Panc1 (cell line): Measurements from ENCODE around the gene CD58. TPM values are rescaled to one million over a fixed set of nuclear protein-coding genes. Genes with fewer than 3 reads are reported as not detected.

ENCODE experiments used
- ATAC-seq: fragments of 200-7000 bp; cut with Tn5 transposase; 2 replicates; pipeline ENCODE4 v1.9.1; 2020; ENCODE audit warnings: mild to moderate bottlenecking, moderate library complexity
- BruUV-seq: library from RNA; stranded (reverse); fragments of 400-500 nt; replicated peaks from 2 replicates; lab custom pipeline; 2021; lab: Mats Ljungman, UMichigan
- CTCF ChIA-PET: fragments of 300-600 bp; sonication (Branson Sonifier 250); formaldehyde crosslinking; loops from one replicate; lab custom pipeline; 2022; ENCODE audit warnings: antibody characterized with exemption; lab: Charles Lee
- POLR2A ChIA-PET: fragments of 300-600 bp; sonication (Branson Sonifier 250); formaldehyde crosslinking; loops from one replicate; lab custom pipeline; 2022; ENCODE audit warnings: antibody characterized with exemption; lab: Charles Lee
- DNase-seq: peaks from one replicate; pipeline ENCODE4 v3.0.0-alpha.2; 2010; ENCODE audit warnings: low read depth, low spot score
- H3K27ac ChIP-seq: 2 replicates; pipeline ENCODE4 v1.5.1; 2011; ENCODE audit warnings: mild to moderate bottlenecking, low read length, inconsistent platforms
- H3K27me3 ChIP-seq: fragments of 200-500 bp; sonication (Bioruptor generic); 2 replicates; pipeline ENCODE4 v1.6.0; 2014; ENCODE audit warnings: low read length, inconsistent platforms; ENCODE audit not compliant: control insufficient read depth, insufficient read depth
- H3K36me3 ChIP-seq: fragments of 200-500 bp; sonication (Bioruptor generic); 2 replicates; pipeline ENCODE4 v1.5.1; 2014; ENCODE audit warnings: inconsistent platforms, mild to moderate bottlenecking, low read length, moderate library complexity; ENCODE audit not compliant: control insufficient read depth, insufficient read depth
- H3K4me1 ChIP-seq: 2 replicates; pipeline ENCODE4 v1.5.1; 2011; ENCODE audit warnings: inconsistent platforms, mild to moderate bottlenecking, low read length, moderate library complexity; ENCODE audit not compliant: control insufficient read depth, insufficient read depth
- H3K4me3 ChIP-seq, 2 experiments: 2 replicates each; pipeline ENCODE4 v1.5.1; 2011 to 2012; ENCODE audit warnings: low read depth in 2 of 2, low read length in 2 of 2, mild to moderate bottlenecking in 2 of 2, inconsistent platforms in 1 of 2, moderate library complexity in 1 of 2
- H3K9me3 ChIP-seq: fragments of 200-500 bp; sonication (Bioruptor generic); 2 replicates; pipeline ENCODE4 v1.5.1; 2014; ENCODE audit warnings: low read depth, mild to moderate bottlenecking, inconsistent platforms, low read length, moderate library complexity; ENCODE audit not compliant: control insufficient read depth, insufficient read depth
- POLR2AphosphoS5 ChIP-seq: IDR thresholded peaks from 2 replicates; pipeline ENCODE4 v1.6.1; 2012; ENCODE audit warnings: mild to moderate bottlenecking, low read depth, low read length, moderate library complexity
- SIN3A ChIP-seq: IDR thresholded peaks from 2 replicates; pipeline ENCODE4 v1.6.1; 2012; ENCODE audit warnings: low read depth, mild to moderate bottlenecking, low read length, moderate library complexity, borderline replicate concordance; ENCODE audit not compliant: insufficient read depth
- TCF7L2 ChIP-seq: IDR thresholded peaks from 2 replicates; pipeline ENCODE4 v1.6.1; 2011; ENCODE audit warnings: mild to moderate bottlenecking, low read depth, low read length, inconsistent platforms
- in situ Hi-C: cut with HindIII; loops from 2 replicates; pipeline ENCODE4 v1.10.0; 2016; ENCODE audit warnings: low sequenced_read_pairs, low pct_unique_long_range_greater_than_20kb
- intact Hi-C: fragments of 100-400 bp; cut with micrococcal nuclease; formaldehyde crosslinking; loops from one replicate; pipeline ENCODE4 v1.10.0; 2022; ENCODE audit not compliant: unreplicated experiment
- total RNA-seq: library from RNA; stranded (reverse); gene quantifications from one replicate; pipeline ENCODE4 v1.2.1, GENCODE V29; 2021; ENCODE audit not compliant: unreplicated experiment
- TF ChIP-seq, protein P1 (sequence below), 2 experiments: IDR thresholded peaks; 2 replicates each; pipeline ENCODE4 v1.6.1; 2011 to 2012; ENCODE audit warnings: low read depth in 2 of 2, control low read depth in 1 of 2, low read length in 1 of 2, mild to moderate bottlenecking in 1 of 2, moderate library complexity in 1 of 2; ENCODE audit not compliant: insufficient read depth in 1 of 2
- TF ChIP-seq, protein P2 (sequence below): fragments of 450-650 bp; IDR thresholded peaks from 2 replicates; pipeline ENCODE4 v1.5.1; 2017; ENCODE audit warnings: mild to moderate bottlenecking

CD58 gene
- total RNA-seq, 1 experiment from 2014 or later, result 12.6 TPM

DNA sequence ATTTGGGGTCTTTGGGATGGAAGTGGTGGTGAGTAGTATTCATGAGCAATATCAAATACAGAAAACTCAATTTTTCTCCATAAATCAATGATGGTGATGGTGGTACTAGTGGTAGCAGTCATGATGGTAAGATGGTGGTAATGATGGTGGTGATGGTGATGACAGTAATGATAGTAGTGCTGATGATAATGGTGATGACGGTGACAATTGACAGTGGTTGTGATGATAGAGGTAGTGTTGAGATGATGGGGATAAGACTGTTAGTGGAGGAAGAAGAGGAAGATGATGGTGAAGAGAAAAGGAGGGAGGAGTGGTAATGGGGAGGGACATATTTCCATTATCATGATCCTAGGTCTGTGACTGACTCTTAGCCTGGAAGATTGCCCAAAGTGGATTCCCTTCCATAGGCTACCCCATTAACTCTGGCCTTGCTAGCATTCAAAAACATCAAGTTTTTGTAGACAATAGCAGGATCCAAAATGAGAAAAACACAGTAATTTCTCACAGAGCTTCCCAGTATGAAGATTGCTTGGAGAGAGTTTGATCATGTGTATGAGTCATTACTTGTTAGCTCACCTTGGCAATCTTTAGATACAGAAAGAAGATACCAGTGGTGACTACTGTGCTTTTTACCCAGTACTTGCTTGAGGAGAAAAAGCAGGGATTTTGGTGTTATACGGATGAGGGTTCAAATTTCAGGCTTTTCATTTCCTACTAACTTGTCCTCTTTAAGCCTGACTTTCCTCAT, 103.8 kb downstream of the CD58 start:
- no peak overlapping the region for H3K4me3 ChIP-seq
- H3K9me3 ChIP-seq, result no peaks in the 10 kb centered on the region
- no peaks in the 10 kb centered on the region for H3K4me1 ChIP-seq
- no TSS peak for BruUV-seq
- no peak overlapping the region for H3K27ac ChIP-seq
- DNase-seq, result no peak
- ChIA-PET CTCF (no interaction called here), POLR2A (no interaction called here)
- no peaks in the 10 kb centered on the region for H3K27me3 ChIP-seq
- no peaks in the 10 kb centered on the region for H3K36me3 ChIP-seq
- TF ChIP-seq SIN3A, result no peak
- no peak for TF ChIP-seq POLR2AphosphoS5
- TF ChIP-seq, protein P1, sequence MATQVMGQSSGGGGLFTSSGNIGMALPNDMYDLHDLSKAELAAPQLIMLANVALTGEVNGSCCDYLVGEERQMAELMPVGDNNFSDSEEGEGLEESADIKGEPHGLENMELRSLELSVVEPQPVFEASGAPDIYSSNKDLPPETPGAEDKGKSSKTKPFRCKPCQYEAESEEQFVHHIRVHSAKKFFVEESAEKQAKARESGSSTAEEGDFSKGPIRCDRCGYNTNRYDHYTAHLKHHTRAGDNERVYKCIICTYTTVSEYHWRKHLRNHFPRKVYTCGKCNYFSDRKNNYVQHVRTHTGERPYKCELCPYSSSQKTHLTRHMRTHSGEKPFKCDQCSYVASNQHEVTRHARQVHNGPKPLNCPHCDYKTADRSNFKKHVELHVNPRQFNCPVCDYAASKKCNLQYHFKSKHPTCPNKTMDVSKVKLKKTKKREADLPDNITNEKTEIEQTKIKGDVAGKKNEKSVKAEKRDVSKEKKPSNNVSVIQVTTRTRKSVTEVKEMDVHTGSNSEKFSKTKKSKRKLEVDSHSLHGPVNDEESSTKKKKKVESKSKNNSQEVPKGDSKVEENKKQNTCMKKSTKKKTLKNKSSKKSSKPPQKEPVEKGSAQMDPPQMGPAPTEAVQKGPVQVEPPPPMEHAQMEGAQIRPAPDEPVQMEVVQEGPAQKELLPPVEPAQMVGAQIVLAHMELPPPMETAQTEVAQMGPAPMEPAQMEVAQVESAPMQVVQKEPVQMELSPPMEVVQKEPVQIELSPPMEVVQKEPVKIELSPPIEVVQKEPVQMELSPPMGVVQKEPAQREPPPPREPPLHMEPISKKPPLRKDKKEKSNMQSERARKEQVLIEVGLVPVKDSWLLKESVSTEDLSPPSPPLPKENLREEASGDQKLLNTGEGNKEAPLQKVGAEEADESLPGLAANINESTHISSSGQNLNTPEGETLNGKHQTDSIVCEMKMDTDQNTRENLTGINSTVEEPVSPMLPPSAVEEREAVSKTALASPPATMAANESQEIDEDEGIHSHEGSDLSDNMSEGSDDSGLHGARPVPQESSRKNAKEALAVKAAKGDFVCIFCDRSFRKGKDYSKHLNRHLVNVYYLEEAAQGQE (IDR thresholded peaks at IDR 0.05; ENCODE audit: insufficient read depth in 1 of 2, low read depth in 2 of 2, low read length in 1 of 2), result no peak
- TF ChIP-seq, protein P2, sequence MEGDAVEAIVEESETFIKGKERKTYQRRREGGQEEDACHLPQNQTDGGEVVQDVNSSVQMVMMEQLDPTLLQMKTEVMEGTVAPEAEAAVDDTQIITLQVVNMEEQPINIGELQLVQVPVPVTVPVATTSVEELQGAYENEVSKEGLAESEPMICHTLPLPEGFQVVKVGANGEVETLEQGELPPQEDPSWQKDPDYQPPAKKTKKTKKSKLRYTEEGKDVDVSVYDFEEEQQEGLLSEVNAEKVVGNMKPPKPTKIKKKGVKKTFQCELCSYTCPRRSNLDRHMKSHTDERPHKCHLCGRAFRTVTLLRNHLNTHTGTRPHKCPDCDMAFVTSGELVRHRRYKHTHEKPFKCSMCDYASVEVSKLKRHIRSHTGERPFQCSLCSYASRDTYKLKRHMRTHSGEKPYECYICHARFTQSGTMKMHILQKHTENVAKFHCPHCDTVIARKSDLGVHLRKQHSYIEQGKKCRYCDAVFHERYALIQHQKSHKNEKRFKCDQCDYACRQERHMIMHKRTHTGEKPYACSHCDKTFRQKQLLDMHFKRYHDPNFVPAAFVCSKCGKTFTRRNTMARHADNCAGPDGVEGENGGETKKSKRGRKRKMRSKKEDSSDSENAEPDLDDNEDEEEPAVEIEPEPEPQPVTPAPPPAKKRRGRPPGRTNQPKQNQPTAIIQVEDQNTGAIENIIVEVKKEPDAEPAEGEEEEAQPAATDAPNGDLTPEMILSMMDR, result no peak
- TF ChIP-seq TCF7L2, result no peak
- in situ Hi-C loops (no loop called here), intact Hi-C loops (no loop called here)
- ATAC-seq, result no peak

DNA sequence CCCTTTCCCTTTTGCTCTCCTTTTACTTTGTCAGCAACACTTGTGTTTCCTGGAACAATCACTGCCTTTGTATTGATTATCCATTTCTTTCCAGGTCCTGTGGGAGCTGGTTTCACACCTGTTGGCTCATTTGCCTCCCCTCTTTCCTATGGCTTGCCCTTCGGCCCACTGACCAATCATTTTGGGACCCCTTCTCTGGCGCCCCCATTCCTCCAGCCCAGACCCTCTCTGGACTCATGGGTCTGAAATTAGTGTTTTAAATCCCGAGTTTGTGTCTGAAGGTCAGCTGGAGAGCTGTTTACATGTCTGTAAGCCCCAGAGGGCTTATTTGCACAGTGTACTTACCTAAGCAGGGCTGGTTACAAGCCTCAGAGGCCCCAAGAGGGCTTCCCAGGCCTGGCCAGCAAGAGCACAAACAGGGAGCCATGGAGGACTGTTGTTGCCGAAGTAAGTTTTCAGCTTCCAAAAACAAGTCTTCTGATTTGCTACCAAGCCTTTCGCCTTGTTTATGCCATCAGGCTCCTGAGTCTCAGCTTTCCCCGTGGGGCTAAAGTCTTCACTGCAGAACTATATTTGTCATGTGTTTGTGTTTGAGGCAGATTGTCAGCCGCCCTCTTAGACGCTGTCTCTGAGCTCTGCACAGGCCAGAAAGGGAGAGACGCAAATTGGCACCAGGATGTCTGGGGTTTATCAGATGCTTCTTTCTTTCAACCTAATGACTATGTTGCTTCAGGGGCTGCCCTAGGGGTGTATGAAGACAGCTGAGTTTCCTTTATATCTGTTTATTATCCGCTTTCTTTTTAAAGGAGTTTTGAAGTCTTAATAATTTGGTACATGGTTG, 104.8 kb downstream of the CD58 start:
- no peaks in the 10 kb centered on the region for H3K9me3 ChIP-seq
- BruUV-seq, result no TSS peak
- DNase-seq, result no peak
- ATAC-seq, result no peak
- POLR2A ChIA-PET, result no interaction called here
- H3K36me3 ChIP-seq, result no peaks in the 10 kb centered on the region
- CTCF ChIA-PET, result no interaction called here
- no peaks in the 10 kb centered on the region for H3K27me3 ChIP-seq
- no peaks in the 10 kb centered on the region for H3K4me1 ChIP-seq
- intact Hi-C loops, result no loop called here
- no peak overlapping the region for H3K27ac ChIP-seq
- TF ChIP-seq, protein P1 (IDR thresholded peaks at IDR 0.05; ENCODE audit: insufficient read depth in 1 of 2, low read depth in 2 of 2, low read length in 1 of 2), result no peak
- TF ChIP-seq SIN3A (no peak), POLR2AphosphoS5 (no peak), TCF7L2 (no peak)
- TF ChIP-seq, protein P2, result no peak
- in situ Hi-C loops, result no loop called here
- no peak overlapping the region for H3K4me3 ChIP-seq
